ENCODE results near the gene KLK1. TPM values are rescaled to one million over a fixed set of nuclear protein-coding genes. Genes with fewer than 3 reads are reported as not detected.

KLK1 gene
- total RNA-seq, 2 experiments from 2014 or later = 0.59 to 0.73 TPM

GRCh38 chr19:50803633-50804419 lies 19.8 kb downstream of the KLK1 start:
- no peaks in the 10 kb centered on the region for H3K27me3 Mint-ChIP-seq
- no peak for DNase-seq
- no peaks in the 10 kb centered on the region for H3K9me3 Mint-ChIP-seq
- intact Hi-C loops (cut with micrococcal nuclease) = loop anchor here (2.0 to 10.0 kb wide), 3 partner anchors 121 to 469 kb away; partner anchors contain the start of gene CTU1
- H3K36me3 Mint-ChIP-seq = peaks cover 38% of the 10 kb centered on the region
- H3K27ac Mint-ChIP-seq = peak overlapping the region; percentile 100
- H3K4me3 Mint-ChIP-seq = peak overlapping the region; percentile 96
- CTCF ChIA-PET = interaction anchor here (1.3 to 1.5 kb wide), 2 partner anchors 20 to 118 kb away, joined by 3 to 5 read pairs; no protein-coding TSS in a partner anchor
- POLR2A ChIA-PET = interaction anchor here (0.7 to 2.5 kb wide), 4 partner anchors 9 to 118 kb away, joined by 3 to 25 read pairs (median 4); no protein-coding TSS in a partner anchor
- H3K4me1 Mint-ChIP-seq (ENCODE audit: low read depth) = peaks cover 34% of the 10 kb centered on the region

GRCh38 chr19:50801107-50801506 lies 22.5 kb downstream of the KLK1 start:
- H3K36me3 Mint-ChIP-seq = peaks cover 49% of the 10 kb centered on the region
- intact Hi-C loops (cut with micrococcal nuclease) = loop anchor here (10.0 kb wide), 2 partner anchors 124 to 466 kb away; no protein-coding TSS in a partner anchor
- DNase-seq = no peak
- ChIA-PET POLR2A (no interaction called here), CTCF (interaction anchor here (0.6 to 1.0 kb wide), 2 partner anchors 76 to 133 kb away, joined by 3 to 4 read pairs; no protein-coding TSS in a partner anchor)
- H3K27me3 Mint-ChIP-seq = no peaks in the 10 kb centered on the region
- peak overlapping the region; percentile 16 for H3K4me3 Mint-ChIP-seq
- peaks cover 31% of the 10 kb centered on the region for H3K4me1 Mint-ChIP-seq (ENCODE audit: low read depth)
- H3K27ac Mint-ChIP-seq = no peak overlapping the region
- H3K9me3 Mint-ChIP-seq = no peaks in the 10 kb centered on the region

GRCh38 chr19:50799547-50799851 lies 24.1 kb downstream of the KLK1 start:
- ChIA-PET POLR2A (no interaction called here), CTCF (no interaction called here)
- Mint-ChIP-seq H3K36me3 (peaks cover 51% of the 10 kb centered on the region), H3K4me1 (ENCODE audit: low read depth) (peaks cover 29% of the 10 kb centered on the region), H3K27me3 (no peaks in the 10 kb centered on the region), H3K4me3 (no peak overlapping the region), H3K27ac (no peak overlapping the region), H3K9me3 (no peaks in the 10 kb centered on the region)
- intact Hi-C loops (cut with micrococcal nuclease) = no loop called here
- DNase-seq = no peak

GRCh38 chr19:50798659-50799546 lies 24.7 kb downstream of the KLK1 start:
- Mint-ChIP-seq H3K36me3 (peaks cover 49% of the 10 kb centered on the region), H3K27me3 (no peaks in the 10 kb centered on the region), H3K27ac (no peak overlapping the region), H3K4me1 (ENCODE audit: low read depth) (peaks cover 31% of the 10 kb centered on the region), H3K9me3 (no peaks in the 10 kb centered on the region), H3K4me3 (no peak overlapping the region)
- CTCF ChIA-PET = no interaction called here
- DNase-seq = no peak
- intact Hi-C loops (cut with micrococcal nuclease) = no loop called here
- POLR2A ChIA-PET = no interaction called here

- peaks cover 31% of the 10 kb centered on the region for H3K4me1 Mint-ChIP-seq (ENCODE audit: low read depth)
- intact Hi-C loops (cut with micrococcal nuclease) = no loop called here
- H3K9me3 Mint-ChIP-seq = no peaks in the 10 kb centered on the region
- DNase-seq = no peak
- no peaks in the 10 kb centered on the region for H3K27me3 Mint-ChIP-seq
- H3K4me3 Mint-ChIP-seq = no peak overlapping the region
- peaks cover 40% of the 10 kb centered on the region for H3K36me3 Mint-ChIP-seq
- CTCF ChIA-PET = interaction anchor here (0.6 kb wide), 1 partner anchor 11 kb away, joined by 3 read pairs; no protein-coding TSS in a partner anchor
- POLR2A ChIA-PET = no interaction called here
- H3K27ac Mint-ChIP-seq = no peak overlapping the region
Observed at GRCh38 chr19:50797781-50798658, 25.6 kb downstream of the KLK1 start.

GRCh38 chr19:50797429-50797780 lies 26.2 kb downstream of the KLK1 start:
- Mint-ChIP-seq H3K4me3 (no peak overlapping the region), H3K27me3 (no peaks in the 10 kb centered on the region), H3K4me1 (ENCODE audit: low read depth) (peaks cover 24% of the 10 kb centered on the region), H3K36me3 (peaks cover 34% of the 10 kb centered on the region), H3K27ac (no peak overlapping the region), H3K9me3 (no peaks in the 10 kb centered on the region)
- no peak for DNase-seq
- POLR2A ChIA-PET = interaction anchor here (2.2 kb wide), 1 partner anchor 23 kb away, joined by 9 read pairs; no protein-coding TSS in a partner anchor
- intact Hi-C loops (cut with micrococcal nuclease) = no loop called here
- CTCF ChIA-PET = interaction anchor here (1.3 kb wide), 1 partner anchor 14 kb away, joined by 3 read pairs; no protein-coding TSS in a partner anchor

- H3K36me3 Mint-ChIP-seq = peaks cover 28% of the 10 kb centered on the region
- H3K27me3 Mint-ChIP-seq = no peaks in the 10 kb centered on the region
- intact Hi-C loops (cut with micrococcal nuclease) = no loop called here
- no peaks in the 10 kb centered on the region for H3K9me3 Mint-ChIP-seq
- H3K27ac Mint-ChIP-seq = no peak overlapping the region
- ChIA-PET CTCF (interaction anchor here (1.3 kb wide), 1 partner anchor 13 kb away, joined by 3 read pairs; no protein-coding TSS in a partner anchor), POLR2A (interaction anchor here (2.2 to 4.8 kb wide), 2 partner anchors 7 to 24 kb away, joined by 9 to 25 read pairs; no protein-coding TSS in a partner anchor)
- no peak overlapping the region for H3K4me3 Mint-ChIP-seq
- DNase-seq = no peak
- H3K4me1 Mint-ChIP-seq (ENCODE audit: low read depth) = peaks cover 19% of the 10 kb centered on the region
Observed at GRCh38 chr19:50796634-50797428, 26.8 kb downstream of the KLK1 start.

- H3K27me3 Mint-ChIP-seq = no peaks in the 10 kb centered on the region
- ChIA-PET POLR2A (interaction anchor here (2.2 to 4.8 kb wide), 2 partner anchors 8 to 24 kb away, joined by 9 to 25 read pairs; no protein-coding TSS in a partner anchor), CTCF (interaction anchor here (1.3 kb wide), 1 partner anchor 13 kb away, joined by 3 read pairs; no protein-coding TSS in a partner anchor)
- no peak for DNase-seq
- intact Hi-C loops (cut with micrococcal nuclease) = no loop called here
- peaks cover 17% of the 10 kb centered on the region for H3K4me1 Mint-ChIP-seq (ENCODE audit: low read depth)
- H3K27ac Mint-ChIP-seq = no peak overlapping the region
- H3K9me3 Mint-ChIP-seq = no peaks in the 10 kb centered on the region
- no peak overlapping the region for H3K4me3 Mint-ChIP-seq
- peaks cover 26% of the 10 kb centered on the region for H3K36me3 Mint-ChIP-seq
Observed at GRCh38 chr19:50796128-50796633, 27.4 kb downstream of the KLK1 start.

GRCh38 chr19:50795664-50796073 lies 27.9 kb downstream of the KLK1 start:
- Mint-ChIP-seq H3K27me3 (no peaks in the 10 kb centered on the region), H3K27ac (no peak overlapping the region), H3K4me3 (no peak overlapping the region), H3K9me3 (no peaks in the 10 kb centered on the region), H3K36me3 (peaks cover 21% of the 10 kb centered on the region), H3K4me1 (ENCODE audit: low read depth) (peaks cover 12% of the 10 kb centered on the region)
- no peak for DNase-seq
- ChIA-PET POLR2A (interaction anchor here (2.2 to 4.8 kb wide), 2 partner anchors 9 to 25 kb away, joined by 9 to 25 read pairs; no protein-coding TSS in a partner anchor), CTCF (interaction anchor here (0.7 to 1.6 kb wide), 2 partner anchors 12 to 110 kb away, joined by 3 to 5 read pairs; no protein-coding TSS in a partner anchor)
- intact Hi-C loops (cut with micrococcal nuclease) = no loop called here

- DNase-seq = no peak
- no peak overlapping the region for H3K4me3 Mint-ChIP-seq
Observed at GRCh38 chr19:50794876-50795663, 28.5 kb downstream of the KLK1 start.

More at GRCh38 chr19:50794876-50795663, 28.5 kb downstream of the KLK1 start:
- Mint-ChIP-seq H3K27ac (peak overlapping the region; percentile 49), H3K9me3 (no peaks in the 10 kb centered on the region), H3K4me1 (ENCODE audit: low read depth) (peaks cover 10% of the 10 kb centered on the region), H3K36me3 (peaks cover 18% of the 10 kb centered on the region), H3K27me3 (no peaks in the 10 kb centered on the region)
- ChIA-PET CTCF (interaction anchor here (0.7 to 3.3 kb wide), 4 partner anchors 11 to 127 kb away, joined by 3 to 19 read pairs (median 4); no protein-coding TSS in a partner anchor), POLR2A (interaction anchor here (2.2 to 4.8 kb wide), 2 partner anchors 9 to 25 kb away, joined by 9 to 25 read pairs; no protein-coding TSS in a partner anchor)
- intact Hi-C loops (cut with micrococcal nuclease) = no loop called here

Measured in activated CD4-positive, alpha-beta memory T cell treated with anti-CD3 and anti-CD28 coated beads for 36 hours (primary cell).